Activated CD4-positive, alpha-beta T cell treated with anti-CD3 and anti-CD28 coated beads, Interleukin-2, amount 10 ng/mL, durations not matched to agents 24 days and 14 days (primary cell): ENCODE measurements around the gene SNX17. TPM values are rescaled to one million over a fixed set of nuclear protein-coding genes. Genes with fewer than 3 reads are reported as not detected.
"Not testable (repeated sequence)": the region's sequence is repeated elsewhere in the genome, so short reads cannot be mapped to it uniquely, and the experiment has no call there.

Experiments
- DNase-seq: peaks from one replicate; pipeline ENCODE4 v3.0.0; 2022
- H3K27ac Mint-ChIP-seq: one replicate; pipeline ENCODE4 v1.8.0; 2022; ENCODE audit warnings: mild to moderate bottlenecking, mixed read lengths
- H3K27me3 Mint-ChIP-seq: one replicate; pipeline ENCODE4 v1.8.0; 2022; ENCODE audit warnings: mixed read lengths
- H3K36me3 Mint-ChIP-seq: one replicate; pipeline ENCODE4 v1.8.0; 2022; ENCODE audit warnings: low read depth, mild to moderate bottlenecking, mixed read lengths
- H3K4me1 Mint-ChIP-seq: one replicate; pipeline ENCODE4 v1.8.0; 2021; ENCODE audit warnings: mixed read lengths
- H3K4me3 Mint-ChIP-seq: one replicate; pipeline ENCODE4 v1.8.0; 2022; ENCODE audit warnings: mild to moderate bottlenecking, moderate library complexity, mixed read lengths
- H3K9me3 Mint-ChIP-seq: one replicate; pipeline ENCODE4 v1.8.0; 2021; ENCODE audit warnings: mixed read lengths
- intact Hi-C: fragments of 100-400 bp; cut with micrococcal nuclease; formaldehyde crosslinking; loops from one replicate; pipeline ENCODE4 v1.15.1; 2023
- total RNA-seq: library from RNA; stranded (reverse); gene quantifications from 2 replicates; pipeline ENCODE4 v1.2.3, GENCODE V29; 2022

SNX17 gene
- total RNA-seq, 1 donor from 2014 or later = 120 TPM

- H3K9me3 Mint-ChIP-seq, DNase-seq, H3K27me3 Mint-ChIP-seq, intact Hi-C loops, H3K27ac Mint-ChIP-seq: not testable (repeated sequence)
- peaks cover 26% of the 10 kb centered on the region for H3K36me3 Mint-ChIP-seq
- H3K4me1 Mint-ChIP-seq = peaks cover 47% of the 10 kb centered on the region
- peak overlapping the region; percentile 35 for H3K4me3 Mint-ChIP-seq
Measured at GRCh38 chr2:27353386-27353761, 17.0 kb upstream of the SNX17 start.

DNA sequence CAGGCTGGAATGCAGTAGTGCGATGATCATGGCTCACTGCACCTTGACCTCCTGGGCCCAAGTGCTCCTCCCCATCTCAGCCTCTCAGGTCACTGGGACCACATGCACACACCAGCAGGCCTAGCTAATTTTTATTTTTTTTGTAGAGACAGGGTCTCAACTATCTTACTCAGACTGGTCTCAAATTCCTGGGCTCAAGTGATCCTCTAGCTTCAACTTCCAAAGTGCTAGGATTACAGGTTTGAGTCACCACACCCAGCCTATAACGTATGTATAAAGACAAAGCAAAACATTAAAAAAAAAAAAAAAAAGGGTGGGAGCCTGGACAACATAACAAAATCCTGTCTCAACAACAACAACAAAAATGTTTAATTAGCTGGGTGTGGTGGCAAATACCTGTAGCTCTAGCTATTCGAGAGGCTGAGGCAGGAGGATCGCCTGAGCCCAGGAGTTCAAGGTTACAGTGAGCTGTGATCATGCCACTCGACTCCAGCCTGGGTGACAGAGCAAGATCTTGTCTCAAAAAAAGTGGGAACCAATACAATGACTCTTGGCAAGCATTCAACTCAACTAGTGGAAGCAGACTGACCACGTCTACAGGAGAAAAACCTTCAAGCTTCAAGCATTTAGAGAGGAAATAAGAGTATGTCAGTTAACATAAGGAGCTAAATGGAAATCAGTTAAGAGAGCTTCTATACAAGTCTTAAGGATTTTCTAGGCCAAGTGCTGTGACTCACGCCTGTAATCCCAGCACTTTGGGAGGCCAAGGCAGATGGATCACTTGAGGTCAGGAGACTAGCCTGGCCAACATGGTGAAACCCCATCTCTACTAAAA lies 16.4 kb upstream of the SNX17 start:
- peak overlapping the region; percentile 60 for H3K27ac Mint-ChIP-seq
- peaks cover 51% of the 10 kb centered on the region for H3K4me1 Mint-ChIP-seq
- peak overlapping the region; percentile 60 for H3K4me3 Mint-ChIP-seq

GRCh38 chr2:27354597-27354927 lies 15.9 kb upstream of the SNX17 start:
- Mint-ChIP-seq H3K36me3 (peaks cover 27% of the 10 kb centered on the region), H3K27me3 (peaks cover 2% of the 10 kb centered on the region), H3K9me3 (no peaks in the 10 kb centered on the region), H3K4me3 (peak overlapping the region; percentile 60), H3K4me1 (peaks cover 48% of the 10 kb centered on the region), H3K27ac (no peak overlapping the region)
- intact Hi-C loops = no loop called here
- no peak for DNase-seq

More for the DNA sequence above, 16.4 kb upstream of the SNX17 start:
- intact Hi-C loops = no loop called here
- peaks cover 2% of the 10 kb centered on the region for H3K27me3 Mint-ChIP-seq
- no peak for DNase-seq
- H3K9me3 Mint-ChIP-seq = no peaks in the 10 kb centered on the region
- H3K36me3 Mint-ChIP-seq = peaks cover 29% of the 10 kb centered on the region

- H3K27me3 Mint-ChIP-seq = peaks cover 2% of the 10 kb centered on the region
- DNase-seq = peak; percentile 88
- no peaks in the 10 kb centered on the region for H3K9me3 Mint-ChIP-seq
- H3K36me3 Mint-ChIP-seq = peaks cover 28% of the 10 kb centered on the region
- peak overlapping the region; percentile 99 for H3K4me3 Mint-ChIP-seq
- peaks cover 45% of the 10 kb centered on the region for H3K4me1 Mint-ChIP-seq
- H3K27ac Mint-ChIP-seq = peak overlapping the region; percentile 100
- intact Hi-C loops = loop anchor here (1.0 to 5.0 kb wide), 9 partner anchors 14 to 323 kb away; partner anchors contain the start of genes CAD, CCDC121, EIF2B4 and GPN1
Measured at GRCh38 chr2:27356056-27356381, 14.4 kb upstream of the SNX17 start.

- DNase-seq = peak; percentile 97
- Mint-ChIP-seq H3K9me3 (no peaks in the 10 kb centered on the region), H3K4me1 (peaks cover 42% of the 10 kb centered on the region), H3K36me3 (peaks cover 29% of the 10 kb centered on the region), H3K4me3 (peak within 1 kb of the TSS; percentile 99), H3K27me3 (peaks cover 2% of the 10 kb centered on the region), H3K27ac (peak within 1 kb of the TSS; percentile 100)
- intact Hi-C loops = loop anchor here (1.0 to 5.0 kb wide), 9 partner anchors 14 to 324 kb away; partner anchors contain the start of genes CAD, CCDC121, EIF2B4 and GPN1
Measured at GRCh38 chr2:27356382-27357181, 13.8 kb upstream of the SNX17 start, which contains the start of gene GTF3C2. GTF3C2 (minus strand) TSS chr2:27356764; CDS start chr2:27343554, 13,210 bp downstream.

DNA sequence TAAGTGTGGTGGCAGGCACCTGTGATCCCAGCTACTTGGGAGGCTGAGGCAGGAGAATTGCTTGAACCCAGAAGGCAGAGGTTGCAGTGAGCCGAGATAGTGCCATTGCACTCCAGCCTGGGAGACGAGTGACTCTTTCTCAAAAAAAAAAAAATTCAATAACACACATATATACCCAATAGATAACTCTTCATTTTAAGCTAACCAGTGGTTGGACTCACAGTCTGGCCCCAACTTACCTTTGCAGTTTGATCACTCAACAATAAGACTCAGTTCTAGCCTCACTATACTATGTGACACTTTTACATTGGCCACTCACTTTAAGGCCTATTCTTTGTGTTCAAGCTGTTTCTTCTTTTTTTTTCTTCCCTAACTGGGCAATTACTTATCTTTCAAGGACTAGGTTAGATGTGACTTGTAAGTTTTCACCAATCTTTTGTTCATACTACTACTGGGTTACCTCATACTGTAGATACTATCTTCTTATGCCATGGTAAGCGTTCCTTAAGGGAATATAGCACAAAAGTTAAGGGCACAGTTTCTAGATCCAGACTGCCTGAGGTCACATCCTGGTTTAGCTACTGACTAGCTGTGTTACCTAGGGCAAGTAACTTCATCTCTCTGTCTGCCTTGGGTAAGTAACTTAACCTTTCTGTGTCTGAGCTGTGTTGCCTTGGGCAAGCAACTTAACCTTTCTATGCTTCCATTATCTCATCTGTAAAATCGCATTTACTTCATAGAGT lies 7.6 kb upstream of the SNX17 start:
- no peak for DNase-seq
- H3K27me3 Mint-ChIP-seq = no peaks in the 10 kb centered on the region
- H3K4me3 Mint-ChIP-seq = no peak overlapping the region
- no peaks in the 10 kb centered on the region for H3K9me3 Mint-ChIP-seq
- peaks cover 54% of the 10 kb centered on the region for H3K36me3 Mint-ChIP-seq
- intact Hi-C loops = no loop called here
- peaks cover 19% of the 10 kb centered on the region for H3K4me1 Mint-ChIP-seq
- no peak overlapping the region for H3K27ac Mint-ChIP-seq

- no peak for DNase-seq
- H3K4me1 Mint-ChIP-seq = peaks cover 16% of the 10 kb centered on the region
- H3K4me3 Mint-ChIP-seq = no peak overlapping the region
- intact Hi-C loops = no loop called here
- peak overlapping the region; percentile 62 for H3K27ac Mint-ChIP-seq
- no peaks in the 10 kb centered on the region for H3K9me3 Mint-ChIP-seq
- H3K36me3 Mint-ChIP-seq = peaks cover 54% of the 10 kb centered on the region
- no peaks in the 10 kb centered on the region for H3K27me3 Mint-ChIP-seq
Measured at GRCh38 chr2:27363933-27364332, 6.5 kb upstream of the SNX17 start.

GRCh38 chr2:27369471-27370025 lies 868 bp upstream of the SNX17 start:
- Mint-ChIP-seq H3K27me3 (no peaks in the 10 kb centered on the region), H3K27ac (peak overlapping the region; percentile 91), H3K4me1 (peaks cover 35% of the 10 kb centered on the region), H3K4me3 (peak overlapping the region; percentile 86), H3K9me3 (no peaks in the 10 kb centered on the region), H3K36me3 (peaks cover 61% of the 10 kb centered on the region)
- DNase-seq = no peak
- intact Hi-C loops = loop anchor here (1.0 to 5.0 kb wide), 9 partner anchors 11 to 293 kb away; partner anchors contain the start of genes CCDC121, GPN1, GTF3C2 and IFT172

DNA sequence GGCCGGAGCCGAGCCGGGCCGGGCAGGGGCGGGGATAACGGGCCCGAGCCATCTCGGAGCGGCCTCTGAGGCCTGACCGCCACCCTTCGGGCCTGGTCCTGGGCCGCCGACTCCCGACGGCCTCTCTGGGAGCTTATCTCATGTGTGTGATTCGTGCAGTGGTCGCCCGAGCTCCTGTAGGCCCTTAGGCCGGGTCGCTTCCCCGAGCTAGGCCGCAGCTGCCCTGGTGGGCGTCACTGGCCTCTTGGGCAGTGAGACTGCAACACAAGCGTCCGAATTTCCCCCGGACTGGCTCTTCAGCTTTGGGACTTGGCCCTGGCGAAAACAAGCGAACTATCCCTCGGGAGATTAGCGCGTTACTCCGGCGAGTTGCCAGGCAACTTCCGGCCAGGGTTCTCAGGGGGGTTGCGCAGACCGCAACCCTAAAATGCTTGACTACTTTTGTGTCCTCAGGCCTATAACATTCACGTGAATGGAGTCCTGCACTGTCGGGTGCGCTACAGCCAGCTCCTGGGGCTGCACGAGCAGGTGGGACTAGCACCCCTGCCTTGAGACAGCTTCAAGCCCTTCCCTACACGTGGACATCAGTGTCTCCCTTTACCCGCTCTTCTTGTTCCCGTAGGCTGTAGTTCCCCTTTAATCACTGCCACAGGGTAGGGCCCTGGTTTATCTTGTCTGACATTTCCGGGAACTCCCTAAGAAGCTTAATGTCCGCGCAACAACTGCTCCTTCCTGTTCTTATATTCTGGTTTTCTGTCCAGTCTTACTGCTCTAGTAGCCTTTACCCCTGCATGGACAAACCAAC lies 602 bp downstream of the SNX17 start:
- H3K27ac Mint-ChIP-seq = peak overlapping the region; percentile 98
- H3K27me3 Mint-ChIP-seq = no peaks in the 10 kb centered on the region
- H3K4me1 Mint-ChIP-seq = peaks cover 35% of the 10 kb centered on the region
- DNase-seq = peak; percentile 80
- peaks cover 66% of the 10 kb centered on the region for H3K36me3 Mint-ChIP-seq
- H3K4me3 Mint-ChIP-seq = peak overlapping the region; percentile 86
- H3K9me3 Mint-ChIP-seq = no peaks in the 10 kb centered on the region
- intact Hi-C loops = loop anchor here (1.0 to 5.0 kb wide), 9 partner anchors 9 to 291 kb away; partner anchors contain the start of genes CCDC121, GPN1, GTF3C2 and IFT172

GRCh38 chr2:27372937-27373336 lies 2.5 kb downstream of the SNX17 start:
- Mint-ChIP-seq H3K27me3 (no peaks in the 10 kb centered on the region), H3K4me1 (peaks cover 32% of the 10 kb centered on the region), H3K4me3 (peak overlapping the region; percentile 86), H3K9me3 (no peaks in the 10 kb centered on the region), H3K36me3 (peaks cover 65% of the 10 kb centered on the region), H3K27ac (peak overlapping the region; percentile 22)
- intact Hi-C loops = loop anchor here (5.0 kb wide), 1 partner anchor 289 kb away; the partner anchor contains the start of genes SLC4A1AP and SUPT7L
- no peak for DNase-seq

- DNase-seq = no peak
- intact Hi-C loops = loop anchor here (5.0 kb wide), 1 partner anchor 289 kb away; the partner anchor contains the start of genes SLC4A1AP and SUPT7L
- Mint-ChIP-seq H3K4me1 (peaks cover 29% of the 10 kb centered on the region), H3K9me3 (no peaks in the 10 kb centered on the region), H3K4me3 (no peak overlapping the region), H3K27ac (no peak overlapping the region), H3K36me3 (peaks cover 64% of the 10 kb centered on the region), H3K27me3 (no peaks in the 10 kb centered on the region)
Measured at GRCh38 chr2:27373567-27373966, 3.2 kb downstream of the SNX17 start.

GRCh38 chr2:27375513-27376099 lies 5.2 kb downstream of the SNX17 start:
- no peak for DNase-seq
- no peak overlapping the region for H3K4me3 Mint-ChIP-seq
- H3K4me1 Mint-ChIP-seq = peaks cover 33% of the 10 kb centered on the region
- intact Hi-C loops = no loop called here
- no peaks in the 10 kb centered on the region for H3K27me3 Mint-ChIP-seq
- H3K27ac Mint-ChIP-seq = peak overlapping the region; percentile 34
- H3K36me3 Mint-ChIP-seq = peaks cover 68% of the 10 kb centered on the region
- no peaks in the 10 kb centered on the region for H3K9me3 Mint-ChIP-seq
